HG02973 (cell line): Measurements from ENCODE around the gene PDHX.
"Not testable (repeated sequence)": the region's sequence is repeated elsewhere in the genome, so short reads cannot be mapped to it uniquely, and the experiment has no call there.

ENCODE experiments used
- ATAC-seq: cut with Tn5 transposase; IDR thresholded peaks from one replicate; pipeline ENCODE4 v1.9.1; 2021; ENCODE audit warnings: moderate library complexity; ENCODE audit not compliant: unreplicated experiment

Gene PDHX

DNA sequence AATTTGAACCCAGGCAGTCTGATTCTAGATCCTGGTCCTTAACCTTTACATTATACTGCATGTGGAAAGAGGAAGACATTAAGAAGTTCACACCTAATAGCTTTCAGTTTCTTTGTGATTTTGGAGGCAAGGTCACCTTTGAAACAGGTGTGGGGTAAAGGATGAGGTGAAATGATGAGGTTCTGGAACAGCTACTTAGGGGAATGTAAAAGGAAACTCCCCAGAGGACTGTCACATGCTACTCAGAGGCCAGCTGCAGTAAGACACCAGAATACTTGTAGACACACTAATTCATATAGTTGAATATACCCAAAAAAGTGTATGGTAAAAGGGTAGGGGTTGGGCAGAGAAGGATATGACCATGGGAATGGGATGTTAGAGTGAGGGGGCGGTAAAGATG lies 5.6 kb upstream of the PDHX start:
- ATAC-seq: no peak

- no peak for ATAC-seq
These were observed 4.7 kb upstream of the PDHX start for GRCh38 chr11:34911676-34912075.

DNA sequence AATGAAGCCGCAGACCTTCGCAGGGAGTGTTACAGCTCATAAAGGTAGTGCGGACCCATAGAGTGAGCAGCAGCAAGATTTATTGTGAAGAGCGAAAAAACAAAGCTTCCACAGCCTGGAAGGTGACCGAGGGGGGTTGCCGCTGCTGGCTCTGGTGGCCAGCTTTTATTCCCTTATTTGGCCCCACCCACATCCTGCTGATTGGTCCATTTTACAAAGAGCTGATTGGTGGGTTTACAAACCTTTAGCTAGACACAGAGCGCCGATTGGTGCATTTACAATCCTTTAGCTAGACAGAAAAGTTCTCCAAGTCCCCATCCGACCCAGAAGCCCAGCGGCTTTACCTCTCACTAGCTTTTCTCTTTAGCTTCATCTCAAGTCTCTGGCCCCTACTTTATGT lies 2.9 kb upstream of the PDHX start:
- ATAC-seq: not testable (repeated sequence)

DNA sequence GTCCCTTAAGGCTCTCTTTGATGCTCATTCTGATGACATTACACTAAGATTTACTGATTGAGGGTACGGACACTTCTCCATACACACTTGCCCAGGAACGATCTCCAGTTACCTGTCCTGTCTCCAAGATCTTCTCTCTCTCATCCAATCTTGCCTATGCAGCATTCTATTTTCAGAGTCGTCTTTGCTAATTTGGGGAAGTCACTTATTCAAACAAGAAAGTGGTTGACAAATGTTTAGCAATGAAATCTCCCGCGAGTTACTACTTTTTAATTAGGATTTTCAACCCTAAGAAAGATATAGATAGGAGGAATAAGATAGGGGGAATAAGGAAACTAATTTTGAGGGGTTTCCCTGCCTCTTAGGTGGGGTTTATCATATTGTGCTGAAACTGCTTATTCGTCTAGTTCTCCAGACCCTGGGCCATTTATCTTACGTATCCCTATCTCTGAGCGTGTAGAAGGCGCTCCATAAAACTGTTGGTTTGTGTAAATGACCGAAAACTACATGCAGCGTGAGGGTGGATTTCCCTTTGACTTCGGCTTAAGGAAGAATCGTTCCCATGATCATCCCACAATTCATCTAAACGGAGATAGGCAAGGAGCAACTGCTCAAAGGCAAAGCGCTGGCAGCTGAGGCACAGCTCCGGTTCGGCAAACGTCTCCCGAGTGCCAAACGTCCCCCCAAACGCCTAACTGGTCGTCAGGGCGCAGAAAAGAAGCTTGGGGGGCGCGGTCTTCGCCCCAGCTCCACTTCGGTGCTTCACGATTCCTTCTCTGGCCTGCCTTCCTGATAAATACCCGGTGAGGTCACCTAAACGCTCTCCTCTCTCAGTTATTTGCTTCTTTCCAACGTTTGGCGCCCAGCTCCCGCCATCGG lies 1.0 kb upstream of the PDHX start:
- peak; percentile 8 for ATAC-seq

DNA sequence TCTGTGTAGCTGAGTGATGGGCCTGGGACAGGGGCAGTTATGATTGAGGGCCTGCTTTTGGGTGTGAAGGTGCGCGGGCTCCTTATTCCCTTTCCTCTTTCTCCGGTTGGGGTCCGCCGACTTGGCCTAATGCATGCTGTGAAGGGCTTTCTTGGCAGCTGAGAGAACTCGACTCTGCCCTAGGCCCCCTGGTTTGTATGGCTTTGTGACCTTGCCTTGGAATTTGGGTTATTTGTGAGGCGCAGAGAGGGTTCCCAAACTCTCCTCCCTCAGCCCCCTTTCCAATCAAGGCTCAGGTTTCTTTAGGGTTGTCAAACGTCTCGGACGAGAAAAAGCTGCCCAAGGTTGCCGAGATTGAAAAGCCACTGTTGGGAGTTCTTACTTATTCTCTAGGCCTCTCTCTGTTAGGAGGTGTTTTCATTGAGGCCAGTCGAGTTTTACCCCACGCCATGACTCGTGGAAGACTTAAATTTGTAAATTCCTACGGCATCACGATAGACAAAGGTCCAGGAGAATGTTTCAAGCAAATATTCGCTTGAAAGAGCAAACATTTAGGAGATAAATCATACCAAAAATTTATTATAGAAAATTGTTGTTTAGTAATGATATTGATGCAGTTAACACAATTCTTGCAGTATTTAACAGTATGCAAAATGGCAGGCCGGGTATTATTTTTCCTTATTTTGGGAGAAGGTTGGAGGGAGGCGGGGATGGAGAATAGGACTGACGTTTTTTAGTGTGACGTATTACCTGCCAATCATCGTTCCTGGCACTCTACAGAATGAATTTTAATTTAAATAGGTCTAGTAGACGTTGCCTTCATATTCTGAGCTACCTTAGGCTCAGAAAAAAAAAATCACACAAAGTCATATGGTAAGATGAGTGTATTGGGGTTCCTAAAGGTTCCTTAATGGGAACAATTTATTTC lies 689 bp downstream of the PDHX start:
- ATAC-seq: peak; percentile 14

GRCh38 chr11:34921156-34921555 lies 4.7 kb downstream of the PDHX start:
- ATAC-seq: no peak

GRCh38 chr11:34924714-34925113 lies 8.3 kb downstream of the PDHX start:
- no peak for ATAC-seq

DNA sequence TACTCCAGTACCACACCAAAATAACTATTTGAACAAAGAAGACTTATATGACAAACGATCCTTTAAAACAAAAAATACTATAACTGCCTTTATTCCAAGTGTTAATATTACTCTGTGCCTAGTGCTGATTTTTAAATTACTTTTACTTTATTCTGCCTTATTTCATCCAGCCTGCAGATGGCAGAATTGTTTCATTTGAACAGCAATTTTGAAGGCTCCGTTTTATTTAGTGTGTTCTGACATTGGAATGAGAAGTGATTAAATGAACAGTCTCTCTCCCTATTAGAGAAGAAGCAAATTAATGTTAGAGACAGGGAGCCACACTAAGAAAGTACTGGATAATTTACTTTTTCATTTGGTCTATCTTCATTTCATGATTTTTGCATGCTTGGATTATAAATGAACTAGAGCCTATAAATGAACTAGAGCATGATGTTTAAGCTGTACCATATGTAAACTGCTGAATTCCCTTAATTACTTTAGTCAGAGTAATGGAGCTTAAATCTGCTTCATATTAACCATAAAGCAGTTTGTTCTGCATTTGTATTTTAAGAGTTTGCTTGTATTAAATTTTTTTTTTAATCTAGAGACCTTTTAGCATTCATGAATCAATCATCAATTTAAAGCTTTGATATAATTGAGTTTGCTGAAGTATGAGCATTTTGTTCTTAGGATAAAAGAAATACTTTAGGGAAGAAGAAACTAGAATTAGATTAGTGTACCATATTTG lies 9.8 kb downstream of the PDHX start:
- ATAC-seq: no peak

DNA sequence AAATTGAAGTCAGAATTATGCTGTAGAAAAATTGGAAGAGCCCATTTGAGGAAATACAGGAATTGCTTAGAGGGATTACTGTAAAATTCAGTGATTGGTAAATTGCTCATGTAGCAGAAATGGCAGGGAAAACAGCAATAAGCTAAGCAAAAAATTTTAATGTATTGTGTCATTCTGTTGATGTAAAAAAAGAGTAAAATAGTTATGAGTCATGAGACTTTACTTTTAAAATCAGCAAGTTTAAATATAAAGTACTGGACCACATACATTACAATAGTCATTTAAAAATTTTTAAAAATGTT lies 10.4 kb downstream of the PDHX start:
- ATAC-seq: no peak

DNA sequence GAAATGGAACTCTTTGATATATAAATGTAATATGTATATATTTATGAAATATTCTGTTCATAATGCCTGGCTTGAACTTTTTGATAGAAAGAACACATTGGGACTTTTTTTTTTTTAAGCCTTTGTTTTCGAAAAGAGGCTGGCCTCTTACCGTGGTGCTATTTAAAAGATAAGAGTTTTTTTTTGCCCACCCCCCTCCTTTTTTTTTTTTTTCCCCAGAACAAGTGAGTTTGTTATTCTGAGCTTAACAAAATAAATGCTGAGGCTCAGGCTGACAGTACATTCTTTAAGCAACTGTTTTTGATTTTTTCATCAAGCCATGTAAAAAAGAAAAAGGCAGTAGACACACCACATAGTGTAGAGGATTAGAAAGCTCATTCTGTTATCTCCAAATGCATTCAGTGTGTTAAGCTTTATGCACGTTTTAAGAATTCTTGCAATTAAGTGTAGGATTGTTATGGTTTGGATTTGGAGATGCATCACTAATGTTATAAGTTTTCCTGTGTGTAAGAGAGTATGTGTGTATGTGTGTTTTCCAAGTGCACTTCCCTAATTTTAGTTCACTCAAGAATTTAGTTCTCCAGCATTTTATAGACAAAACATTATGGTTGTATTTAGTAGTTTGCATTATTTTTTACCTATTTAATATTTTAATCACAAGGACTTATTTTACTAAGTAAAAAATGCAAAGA lies 12.0 kb downstream of the PDHX start:
- no peak for ATAC-seq

GRCh38 chr11:34928960-34929680 lies 12.7 kb downstream of the PDHX start:
- ATAC-seq: no peak

DNA sequence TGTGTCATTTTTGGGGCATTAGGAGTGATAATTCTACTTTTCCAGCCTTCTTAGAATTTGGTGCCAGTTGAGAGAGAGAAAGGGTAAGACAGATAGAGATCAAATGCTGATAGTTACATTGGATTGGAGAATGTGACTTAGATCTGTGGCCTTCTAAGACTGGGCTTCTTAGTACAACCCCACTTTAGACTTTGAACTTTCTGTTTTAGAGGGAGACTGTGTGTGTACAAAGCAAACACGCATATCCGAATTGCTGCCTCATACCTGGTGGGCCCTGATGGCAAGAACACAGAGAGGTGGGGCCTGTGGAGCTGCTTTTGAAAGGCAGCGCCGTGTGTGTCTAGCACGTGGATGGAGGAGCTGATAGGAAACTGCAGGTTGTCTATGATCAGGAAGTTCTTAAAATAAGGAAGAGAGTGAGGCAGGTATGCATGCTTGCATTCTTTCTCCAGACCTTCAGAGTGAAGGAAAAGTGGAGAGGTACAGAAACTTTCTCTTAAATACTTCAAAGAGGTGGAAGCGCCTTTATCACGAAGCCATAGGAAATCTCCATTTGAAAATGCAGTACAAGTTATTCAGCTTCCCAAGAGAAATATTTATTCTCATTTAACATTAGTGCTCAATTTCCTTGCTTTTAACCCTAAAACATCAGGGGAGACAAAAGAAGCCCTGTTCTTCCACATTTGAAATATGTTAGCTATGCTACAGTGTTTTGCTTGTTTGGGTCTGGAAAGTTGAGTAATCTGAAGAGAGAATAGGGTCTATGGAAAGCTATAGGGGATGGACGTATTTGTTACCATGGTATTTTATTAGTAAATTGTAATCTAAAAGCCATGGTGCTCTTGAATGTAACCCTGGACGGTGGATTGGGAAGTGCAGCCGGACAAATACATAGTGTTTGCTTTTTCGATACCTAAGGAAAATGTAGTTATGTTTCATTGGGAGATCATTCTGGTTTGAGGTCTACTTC lies 13.7 kb downstream of the PDHX start:
- ATAC-seq: no peak

DNA sequence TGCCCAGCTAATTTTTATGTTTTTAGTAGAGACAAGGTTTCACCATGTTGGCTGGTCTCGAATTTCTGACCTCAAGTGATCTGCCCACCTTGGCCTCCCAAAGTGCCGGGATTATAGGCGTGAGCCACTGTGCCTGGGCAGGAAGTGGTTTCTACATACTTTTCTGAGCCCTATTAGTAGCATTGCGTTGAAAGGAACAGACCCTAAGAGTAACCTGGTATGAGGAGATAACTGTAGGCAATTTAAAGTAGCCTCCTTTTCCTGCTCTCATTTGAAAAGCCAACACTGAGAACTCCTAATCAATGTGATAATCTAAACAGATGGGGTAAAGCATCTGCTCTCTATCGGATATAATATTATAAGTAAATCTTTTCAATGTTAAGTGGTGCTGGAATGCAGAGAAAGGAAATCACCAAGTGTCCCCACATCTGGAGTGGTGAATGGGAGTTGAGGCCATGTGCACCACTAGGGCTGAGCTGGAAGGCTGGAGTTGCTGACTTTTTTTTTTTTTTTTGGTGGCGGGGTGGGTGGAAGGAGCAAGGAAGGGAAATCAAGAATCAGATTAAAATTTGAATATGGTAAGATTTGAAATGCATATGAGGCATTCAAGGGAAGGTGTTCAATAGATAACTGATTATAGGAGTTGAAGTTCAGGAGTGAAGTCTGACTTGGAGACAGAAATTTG lies 20.7 kb downstream of the PDHX start:
- ATAC-seq: no peak

DNA sequence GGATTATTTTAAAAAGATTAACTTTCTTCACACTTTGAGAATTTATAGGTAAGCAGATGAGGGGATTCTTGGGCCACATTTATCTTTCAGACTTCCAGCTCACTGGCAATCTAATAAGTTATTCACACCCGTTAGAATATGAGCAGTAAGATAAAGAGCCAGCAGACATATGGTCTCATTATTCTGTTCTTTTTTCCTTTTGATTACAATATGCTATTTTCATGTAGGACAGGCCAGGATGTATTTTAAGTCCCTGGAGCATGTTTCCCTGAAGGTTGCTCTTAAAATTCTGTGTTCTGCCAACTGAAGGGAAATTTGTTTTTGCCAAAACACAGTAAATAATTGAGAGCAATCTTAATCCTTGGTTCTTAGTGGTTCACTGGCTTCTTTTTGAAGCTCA lies 22.2 kb downstream of the PDHX start:
- ATAC-seq: no peak

GRCh38 chr11:34940026-34940677 lies 23.7 kb downstream of the PDHX start:
- ATAC-seq: no peak

DNA sequence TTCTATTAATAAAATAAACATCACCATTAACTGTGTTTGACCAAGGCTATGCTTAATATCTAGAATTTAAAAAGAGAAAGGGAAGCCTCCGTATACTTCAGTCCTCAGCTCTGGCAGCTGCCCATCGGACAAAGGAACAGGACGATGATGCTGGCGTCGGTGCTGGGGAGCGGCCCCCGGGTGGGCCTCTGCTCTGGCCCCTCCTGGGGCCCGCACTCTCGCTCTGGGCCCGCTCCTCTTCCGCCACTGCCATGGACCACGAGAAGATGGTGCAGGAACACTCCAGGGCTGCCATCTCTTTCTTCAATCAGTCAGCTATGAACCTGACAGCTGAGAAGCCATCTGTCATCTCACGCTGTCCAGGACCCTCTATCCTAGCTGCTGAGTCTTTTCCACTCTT lies 25.3 kb downstream of the PDHX start:
- no peak for ATAC-seq

GRCh38 chr11:34944692-34945091 lies 28.3 kb downstream of the PDHX start:
- no peak for ATAC-seq

- no peak for ATAC-seq
These were observed 32.3 kb downstream of the PDHX start for GRCh38 chr11:34948696-34949095.
